Progenitor cell of endocrine pancreas (in vitro differentiated cells): Measurements from ENCODE around the gene MCIDAS. TPM values are rescaled to one million over a fixed set of nuclear protein-coding genes. Genes with fewer than 3 reads are reported as not detected.

Experiments
- DNase-seq: peaks from one replicate; pipeline ENCODE4 v3.0.0; 2021; ENCODE audit warnings: low spot score; ENCODE audit not compliant: unreplicated experiment
- H3K27ac Mint-ChIP-seq: 2 replicates; pipeline ENCODE4 v1.8.0; 2021; ENCODE audit warnings: mild to moderate bottlenecking, moderate library complexity, mixed read lengths
- H3K27me3 Mint-ChIP-seq: 2 replicates; pipeline ENCODE4 v1.8.0; 2021; ENCODE audit warnings: mixed read lengths
- H3K36me3 Mint-ChIP-seq: 2 replicates; pipeline ENCODE4 v1.8.0; 2022; ENCODE audit warnings: mixed read lengths; ENCODE audit not compliant: insufficient read depth
- H3K4me1 Mint-ChIP-seq: 2 replicates; pipeline ENCODE4 v1.8.0; 2021; ENCODE audit warnings: low read depth, mixed read lengths
- H3K4me3 Mint-ChIP-seq: 2 replicates; pipeline ENCODE4 v1.8.0; 2021; ENCODE audit warnings: low read depth, mild to moderate bottlenecking, moderate library complexity, mixed read lengths
- H3K9me3 Mint-ChIP-seq: 2 replicates; pipeline ENCODE4 v1.8.0; 2021; ENCODE audit warnings: low read depth, mixed read lengths
- total RNA-seq: library from RNA; stranded (reverse); gene quantifications from 2 replicates; pipeline ENCODE4 v1.2.1, GENCODE V29; 2021
- TF ChIP-seq, protein P1 (sequence below): fragments of 200-600 bp; sonication (generic); IDR thresholded peaks from one replicate; pipeline ENCODE4 v1.5.0; 2021; ENCODE audit warnings: antibody characterized with exemption, mild to moderate bottlenecking; ENCODE audit not compliant: unreplicated experiment

The MCIDAS gene
- total RNA-seq, 1 donor from 2014 or later: not detected

DNA sequence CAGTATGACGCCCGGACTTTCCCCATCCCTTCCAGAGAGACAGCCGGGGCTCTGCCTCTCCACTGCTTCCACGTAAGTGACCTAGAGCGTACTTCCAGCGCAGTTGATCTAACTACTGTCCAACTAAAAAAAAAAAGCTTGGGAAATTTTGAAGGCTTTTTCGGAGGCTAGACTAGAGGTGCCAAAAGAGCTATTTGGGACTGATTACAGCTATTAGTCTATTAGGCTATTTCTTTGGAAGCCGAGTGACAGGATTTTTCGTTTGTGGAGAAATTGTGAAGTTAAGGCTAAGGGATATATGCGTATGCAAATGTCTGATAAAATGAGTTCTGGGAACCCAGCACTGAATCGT lies 4.8 kb upstream of the MCIDAS start:
- no peak for DNase-seq
- Mint-ChIP-seq H3K4me3 (peak overlapping the region; percentile 77), H3K4me1 (peaks cover 20% of the 10 kb centered on the region), H3K9me3 (no peaks in the 10 kb centered on the region), H3K27me3 (peaks cover 80% of the 10 kb centered on the region), H3K36me3 (no peaks in the 10 kb centered on the region), H3K27ac (no peak overlapping the region)
- TF ChIP-seq, protein P1, sequence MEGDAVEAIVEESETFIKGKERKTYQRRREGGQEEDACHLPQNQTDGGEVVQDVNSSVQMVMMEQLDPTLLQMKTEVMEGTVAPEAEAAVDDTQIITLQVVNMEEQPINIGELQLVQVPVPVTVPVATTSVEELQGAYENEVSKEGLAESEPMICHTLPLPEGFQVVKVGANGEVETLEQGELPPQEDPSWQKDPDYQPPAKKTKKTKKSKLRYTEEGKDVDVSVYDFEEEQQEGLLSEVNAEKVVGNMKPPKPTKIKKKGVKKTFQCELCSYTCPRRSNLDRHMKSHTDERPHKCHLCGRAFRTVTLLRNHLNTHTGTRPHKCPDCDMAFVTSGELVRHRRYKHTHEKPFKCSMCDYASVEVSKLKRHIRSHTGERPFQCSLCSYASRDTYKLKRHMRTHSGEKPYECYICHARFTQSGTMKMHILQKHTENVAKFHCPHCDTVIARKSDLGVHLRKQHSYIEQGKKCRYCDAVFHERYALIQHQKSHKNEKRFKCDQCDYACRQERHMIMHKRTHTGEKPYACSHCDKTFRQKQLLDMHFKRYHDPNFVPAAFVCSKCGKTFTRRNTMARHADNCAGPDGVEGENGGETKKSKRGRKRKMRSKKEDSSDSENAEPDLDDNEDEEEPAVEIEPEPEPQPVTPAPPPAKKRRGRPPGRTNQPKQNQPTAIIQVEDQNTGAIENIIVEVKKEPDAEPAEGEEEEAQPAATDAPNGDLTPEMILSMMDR: no peak

DNA sequence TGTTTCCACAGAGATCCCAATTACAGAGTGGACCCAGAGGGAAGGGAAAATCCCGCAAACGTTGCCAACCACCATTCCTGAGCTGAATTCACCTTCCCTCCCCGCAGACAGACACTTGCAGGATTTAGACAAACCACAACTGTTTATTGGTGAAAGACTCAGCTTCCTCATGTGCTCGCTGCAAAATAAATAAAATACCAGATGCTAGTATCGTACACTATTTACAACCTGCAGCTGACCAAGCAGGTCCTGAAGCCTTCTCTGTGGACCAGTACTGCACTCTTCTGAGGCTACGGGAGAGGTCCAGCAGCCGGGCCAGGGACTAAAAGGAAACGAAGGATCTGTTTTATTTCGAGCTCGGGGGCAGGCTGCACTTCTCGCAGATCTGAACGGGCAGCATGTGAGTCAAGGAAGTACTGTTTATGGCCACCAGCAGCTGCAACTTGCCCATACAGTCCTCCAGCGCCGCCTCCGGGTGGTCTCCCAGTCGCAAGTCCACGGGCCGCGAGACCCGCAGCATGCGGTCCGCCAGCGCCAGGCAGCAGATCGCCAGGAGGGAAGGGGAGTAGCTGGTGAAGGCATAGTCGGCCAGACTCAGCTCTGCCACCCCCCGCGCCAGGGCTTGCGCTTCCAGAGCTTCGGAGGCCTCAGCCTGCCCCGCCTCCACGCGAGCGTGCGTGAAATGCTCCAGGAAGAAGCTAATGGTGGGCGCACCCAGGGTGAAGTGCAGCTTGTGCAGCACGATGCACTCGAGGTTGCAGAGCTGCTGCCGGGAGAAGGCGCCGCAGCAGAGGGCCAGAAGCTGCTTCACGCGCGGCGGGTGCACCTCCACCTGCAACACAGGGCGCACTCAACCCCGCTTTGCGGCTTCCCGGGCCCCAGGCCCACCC lies 4.2 kb upstream of the MCIDAS start:
- peak; percentile 29 for DNase-seq
- H3K4me3 Mint-ChIP-seq: peak overlapping the region; percentile 24
- no peaks in the 10 kb centered on the region for H3K36me3 Mint-ChIP-seq
- peaks cover 76% of the 10 kb centered on the region for H3K27me3 Mint-ChIP-seq
- peak overlapping the region; percentile 45 for H3K27ac Mint-ChIP-seq
- TF ChIP-seq, protein P1: no peak
- peaks cover 20% of the 10 kb centered on the region for H3K4me1 Mint-ChIP-seq
- no peaks in the 10 kb centered on the region for H3K9me3 Mint-ChIP-seq

DNA sequence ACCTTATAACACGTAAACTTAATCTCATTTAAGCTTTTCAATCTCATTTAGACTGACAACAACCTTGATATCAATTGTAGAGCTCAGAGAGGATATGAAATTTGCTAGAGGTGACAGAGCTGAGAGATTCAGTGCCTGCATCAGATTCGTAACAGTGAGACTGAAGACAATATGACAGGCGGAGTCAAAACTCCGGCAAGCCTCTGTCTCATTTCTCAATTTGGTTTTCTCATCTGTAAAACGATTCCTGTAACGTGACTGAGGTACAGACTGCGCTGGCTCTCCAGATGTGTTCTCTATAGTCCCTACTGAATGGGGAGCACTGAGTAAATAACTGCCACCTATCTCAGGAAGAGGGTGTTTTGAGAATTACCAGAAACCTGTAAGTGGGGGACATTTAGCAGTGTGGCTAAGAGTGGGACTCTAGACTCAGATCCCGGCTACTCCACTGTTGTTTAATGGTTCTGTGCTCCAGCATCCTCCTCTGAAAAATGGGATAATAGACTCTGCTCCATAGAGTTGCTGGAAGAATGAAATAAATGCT lies 3.0 kb upstream of the MCIDAS start:
- no peak for DNase-seq

DNA sequence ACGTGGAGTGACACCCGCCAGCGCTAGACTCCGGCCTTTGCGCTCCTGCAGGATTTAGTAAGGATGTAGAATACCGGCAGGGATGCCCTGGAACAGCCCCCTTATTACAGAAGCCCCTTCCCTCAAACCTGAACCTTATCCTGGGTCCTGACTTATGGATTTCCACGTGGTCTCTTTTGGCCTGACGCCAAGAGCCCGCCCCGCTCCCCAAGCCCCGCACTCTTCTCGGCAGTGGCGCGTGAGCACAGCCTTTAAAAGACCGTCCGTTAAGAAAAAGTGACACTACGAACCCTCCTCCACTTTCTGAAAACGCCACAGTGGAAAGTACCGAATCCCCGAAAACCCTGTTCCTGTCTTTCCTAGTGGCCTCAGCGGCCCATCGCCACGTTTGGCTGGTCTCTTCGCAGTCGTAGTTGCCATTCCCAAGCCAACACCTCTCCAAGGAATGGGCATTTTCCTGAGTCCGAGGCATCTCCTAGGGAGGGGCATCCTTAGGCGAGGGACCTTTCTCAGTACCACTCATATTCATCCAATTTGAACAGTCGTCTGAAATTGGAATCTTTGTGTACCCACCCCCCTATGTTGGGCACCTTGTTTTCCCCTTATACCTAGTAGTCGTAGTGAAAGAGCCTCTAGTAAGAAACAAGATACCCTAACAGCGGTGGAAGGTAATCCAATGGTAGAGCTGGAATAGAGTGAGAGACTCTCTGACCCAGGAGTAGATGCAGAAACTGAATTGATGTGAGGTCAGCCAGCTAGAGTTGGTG lies 732 bp upstream of the MCIDAS start:
- H3K27ac Mint-ChIP-seq: no peak overlapping the region
- H3K9me3 Mint-ChIP-seq: no peaks in the 10 kb centered on the region
- peaks cover 16% of the 10 kb centered on the region for H3K4me1 Mint-ChIP-seq
- no peaks in the 10 kb centered on the region for H3K36me3 Mint-ChIP-seq
- H3K27me3 Mint-ChIP-seq: peaks cover 91% of the 10 kb centered on the region
- no peak for DNase-seq
- peak overlapping the region; percentile 48 for H3K4me3 Mint-ChIP-seq
- TF ChIP-seq, protein P1: no peak

More for the DNA sequence above, 3.0 kb upstream of the MCIDAS start:
- Mint-ChIP-seq H3K27ac (no peak overlapping the region), H3K36me3 (no peaks in the 10 kb centered on the region), H3K4me3 (no peak overlapping the region), H3K9me3 (no peaks in the 10 kb centered on the region), H3K4me1 (peaks cover 20% of the 10 kb centered on the region), H3K27me3 (peaks cover 82% of the 10 kb centered on the region)
- TF ChIP-seq, protein P1: no peak
